HG03460 (cell line): ENCODE data around the gene ZNF516.

Experiments used
- ATAC-seq: cut with Tn5 transposase; IDR thresholded peaks from one replicate; pipeline ENCODE4 v1.9.1; 2021; ENCODE audit not compliant: unreplicated experiment

ZNF516 gene

GRCh38 chr18:76456018-76456750, 38.9 kb downstream of the ZNF516 start:
- ATAC-seq = no peak

- no peak for ATAC-seq
Measured at GRCh38 chr18:76455003-76455676, 39.9 kb downstream of the ZNF516 start.

GRCh38 chr18:76454418-76454817, 40.6 kb downstream of the ZNF516 start:
- ATAC-seq = no peak

GRCh38 chr18:76453932-76454331, 41.1 kb downstream of the ZNF516 start:
- no peak for ATAC-seq

- ATAC-seq = no peak
Measured at GRCh38 chr18:76453057-76453561, 41.9 kb downstream of the ZNF516 start.

GRCh38 chr18:76452357-76452756, 42.7 kb downstream of the ZNF516 start:
- no peak for ATAC-seq

GRCh38 chr18:76451396-76452331, 43.4 kb downstream of the ZNF516 start:
- ATAC-seq = peak; percentile 14

GRCh38 chr18:76450452-76451395, 44.3 kb downstream of the ZNF516 start:
- ATAC-seq = peak; percentile 39

- no peak for ATAC-seq
Measured at GRCh38 chr18:76449111-76449453, 46.0 kb downstream of the ZNF516 start.

GRCh38 chr18:76448256-76449110, 46.6 kb downstream of the ZNF516 start:
- ATAC-seq = no peak

- ATAC-seq = no peak
Measured at GRCh38 chr18:76447258-76447890, 47.7 kb downstream of the ZNF516 start.

GRCh38 chr18:76446321-76447257, 48.5 kb downstream of the ZNF516 start:
- ATAC-seq = no peak

GRCh38 chr18:76445741-76446232, 49.3 kb downstream of the ZNF516 start:
- ATAC-seq = no peak

- no peak for ATAC-seq
Measured at GRCh38 chr18:76445275-76445674, 49.8 kb downstream of the ZNF516 start.

- no peak for ATAC-seq
Measured at GRCh38 chr18:76444446-76445105, 50.5 kb downstream of the ZNF516 start.

- no peak for ATAC-seq
Measured at GRCh38 chr18:76443519-76444445, 51.3 kb downstream of the ZNF516 start.
